Fibroblast of peridontal ligament (primary cell): ENCODE results near the gene CCDC91.
"Not testable (repeated sequence)": the region's sequence is repeated elsewhere in the genome, so short reads cannot be mapped to it uniquely, and the experiment has no call there.

Experiments used
- DNase-seq: peaks from one replicate; pipeline ENCODE4 v3.0.0-alpha.2; 2010; ENCODE audit errors: extremely low read depth

CCDC91 gene

DNA sequence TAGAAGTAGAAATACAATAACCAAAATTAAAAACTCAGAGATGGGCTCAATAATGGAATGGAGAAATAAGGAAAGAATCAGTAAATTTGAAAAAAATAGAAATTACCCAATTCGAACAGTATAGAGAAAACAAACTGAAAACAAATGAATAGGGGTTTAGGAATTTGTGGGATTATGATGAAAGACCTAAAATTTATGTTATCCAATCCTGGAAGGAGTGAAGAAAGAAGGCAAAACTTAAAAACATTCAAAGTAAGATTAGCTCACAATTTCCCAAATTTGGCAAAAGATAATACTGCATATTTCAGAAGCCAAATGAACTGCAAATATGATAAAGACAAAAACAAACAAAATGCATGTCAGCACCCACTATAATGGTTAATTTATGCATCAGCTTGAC is 177.1 kb downstream of the CCDC91 start:
- DNase-seq = peak; percentile 54

DNA sequence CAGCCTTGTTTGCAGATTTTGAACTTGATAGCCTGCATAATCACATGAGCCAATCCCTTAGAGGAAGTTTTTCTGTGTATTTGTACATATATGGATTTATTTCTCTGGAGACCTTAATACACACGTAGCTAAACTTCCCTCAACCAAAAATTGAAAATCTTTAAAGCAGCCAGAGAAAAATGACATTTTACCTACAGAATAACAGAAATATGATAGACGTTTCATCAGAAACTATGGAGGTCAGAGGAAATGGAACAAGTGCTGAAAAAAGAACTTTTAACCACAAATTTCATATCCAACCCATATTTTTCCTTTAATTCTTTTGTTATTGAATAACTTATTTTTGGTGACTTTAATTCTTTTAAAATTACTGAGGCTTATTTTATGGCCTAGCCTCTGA is 177.7 kb downstream of the CCDC91 start:
- DNase-seq = no peak

DNA sequence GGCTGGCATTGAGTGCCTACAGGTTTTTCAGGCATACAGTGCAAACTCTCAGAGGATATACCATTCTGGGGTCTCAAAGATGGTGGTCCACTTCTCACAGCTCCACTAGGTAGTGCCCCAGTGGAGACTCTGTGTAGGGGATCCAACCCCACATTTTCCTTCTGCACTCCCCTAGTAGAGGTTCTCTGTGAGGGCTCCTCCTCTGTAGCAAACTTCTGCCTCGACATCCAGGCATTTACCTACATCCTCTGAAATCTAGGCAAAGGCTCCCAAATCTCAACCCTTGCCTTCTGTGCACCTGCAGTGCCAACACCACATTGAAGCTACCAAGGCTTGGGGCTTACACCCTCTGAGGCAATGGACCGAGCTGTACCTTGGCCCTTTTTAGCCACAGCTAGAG is 179.2 kb downstream of the CCDC91 start:
- DNase-seq = no peak

DNA sequence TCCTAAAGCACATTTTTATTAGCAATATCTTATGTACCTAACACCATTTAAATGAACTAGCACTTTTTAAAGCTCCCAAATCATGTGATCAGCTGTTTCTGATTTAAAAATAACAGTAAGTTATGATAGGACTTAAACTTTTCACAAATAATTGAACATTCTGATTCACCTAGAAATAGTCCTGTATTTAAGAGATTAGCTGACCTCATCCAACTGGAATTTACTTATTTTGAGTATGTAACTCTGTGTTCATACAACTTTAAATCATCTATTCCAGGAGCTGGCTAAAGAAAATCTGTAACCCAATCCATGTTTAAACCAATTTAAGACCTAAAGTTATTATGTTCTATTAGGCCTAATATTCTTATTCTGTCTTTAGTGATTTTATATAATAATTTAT is 184.3 kb downstream of the CCDC91 start:
- peak; percentile 58 for DNase-seq

DNA sequence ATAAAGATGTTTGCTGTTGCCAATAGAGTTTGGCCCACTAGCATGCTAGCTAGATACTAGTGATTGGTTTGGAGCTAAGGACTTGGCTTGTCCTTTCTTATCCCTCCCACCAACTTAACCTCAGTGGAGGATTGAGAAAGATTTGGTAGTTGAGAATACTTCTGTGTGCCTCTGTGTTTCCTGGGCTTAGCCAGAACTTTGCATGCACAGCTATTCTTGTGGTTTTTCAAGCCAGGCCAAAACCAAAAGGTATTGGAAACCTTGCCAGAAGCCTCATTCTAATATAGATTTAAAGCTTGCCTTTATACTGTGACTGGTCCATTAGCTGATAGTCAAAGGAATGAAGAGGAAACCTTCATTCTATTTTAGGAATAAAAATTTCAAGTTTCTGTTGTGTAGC is 188.5 kb downstream of the CCDC91 start:
- DNase-seq = peak; percentile 97

DNA sequence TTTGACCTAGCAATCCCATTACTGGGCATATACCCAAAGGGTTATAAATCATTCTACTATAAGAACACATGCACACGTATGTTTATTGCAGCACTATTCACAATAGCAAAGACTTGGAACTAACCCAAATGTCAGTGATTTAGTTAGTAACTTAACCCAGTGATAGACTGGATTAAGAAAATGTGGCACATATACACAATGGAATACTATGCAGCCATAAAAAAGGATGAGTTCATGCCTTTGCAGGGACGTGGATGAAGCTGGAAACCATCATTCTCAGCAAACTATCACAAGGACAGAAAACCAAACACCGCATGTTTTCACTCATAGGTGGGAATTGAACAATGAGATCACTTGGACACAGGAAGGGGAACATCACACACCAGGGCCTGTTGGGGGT is 189.5 kb downstream of the CCDC91 start:
- DNase-seq = not testable (repeated sequence)

DNA sequence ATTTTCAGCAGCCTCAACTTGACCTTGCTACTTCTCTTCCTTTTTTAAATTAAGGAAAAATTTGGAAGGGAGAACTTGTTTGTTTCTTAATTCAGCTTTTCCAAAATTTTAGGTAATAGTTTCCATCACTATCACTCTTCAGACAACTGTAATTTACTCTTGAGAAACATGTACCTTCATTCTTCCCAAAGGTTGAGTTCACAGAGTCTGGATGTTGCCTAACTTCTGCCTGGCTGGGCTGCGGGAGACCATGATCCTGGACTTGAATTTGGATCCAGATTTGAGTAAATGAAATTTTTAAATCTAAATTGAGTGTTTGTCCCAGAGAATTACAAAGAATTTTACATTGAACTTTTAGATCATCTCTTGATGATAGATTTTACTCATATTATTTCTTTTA is 193.1 kb downstream of the CCDC91 start:
- no peak for DNase-seq

DNA sequence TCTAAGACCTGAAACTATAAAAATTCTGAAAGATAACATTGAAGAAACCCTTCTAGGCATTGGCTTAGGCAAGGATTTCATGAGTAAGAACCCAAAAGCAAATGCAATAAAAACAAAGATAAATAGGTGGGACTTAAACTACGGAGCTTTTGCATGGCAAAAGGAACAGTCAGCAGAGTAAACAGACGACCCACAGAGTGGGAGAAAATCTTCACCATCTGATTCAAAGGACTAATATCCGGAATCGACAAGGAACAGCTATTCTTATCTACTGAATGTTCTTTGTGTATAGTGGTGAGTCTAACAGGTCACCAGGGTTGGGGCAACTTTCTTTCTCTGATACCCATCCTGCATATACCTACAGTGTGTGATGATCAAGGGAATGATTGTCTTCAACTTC is 198.6 kb downstream of the CCDC91 start:
- DNase-seq = no peak

DNA sequence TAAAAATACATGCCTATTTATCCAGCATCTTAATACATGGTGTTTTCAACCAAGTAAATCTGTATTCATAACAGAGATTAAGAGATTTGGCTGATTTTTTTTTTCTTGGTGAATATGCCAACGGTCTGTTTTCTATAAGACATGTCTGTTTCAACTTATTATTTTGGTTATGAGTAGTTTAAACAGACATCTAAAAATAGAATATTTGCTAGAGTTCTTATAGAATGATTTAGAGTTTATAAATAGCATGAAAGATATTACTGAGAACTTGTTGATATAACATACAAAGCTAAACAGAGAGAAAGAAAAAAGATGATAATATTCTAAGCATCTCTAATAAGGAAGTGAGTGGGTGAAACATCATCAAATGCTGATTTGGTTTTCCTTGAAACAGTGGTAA is 199.9 kb downstream of the CCDC91 start:
- DNase-seq = peak; percentile 48

DNA sequence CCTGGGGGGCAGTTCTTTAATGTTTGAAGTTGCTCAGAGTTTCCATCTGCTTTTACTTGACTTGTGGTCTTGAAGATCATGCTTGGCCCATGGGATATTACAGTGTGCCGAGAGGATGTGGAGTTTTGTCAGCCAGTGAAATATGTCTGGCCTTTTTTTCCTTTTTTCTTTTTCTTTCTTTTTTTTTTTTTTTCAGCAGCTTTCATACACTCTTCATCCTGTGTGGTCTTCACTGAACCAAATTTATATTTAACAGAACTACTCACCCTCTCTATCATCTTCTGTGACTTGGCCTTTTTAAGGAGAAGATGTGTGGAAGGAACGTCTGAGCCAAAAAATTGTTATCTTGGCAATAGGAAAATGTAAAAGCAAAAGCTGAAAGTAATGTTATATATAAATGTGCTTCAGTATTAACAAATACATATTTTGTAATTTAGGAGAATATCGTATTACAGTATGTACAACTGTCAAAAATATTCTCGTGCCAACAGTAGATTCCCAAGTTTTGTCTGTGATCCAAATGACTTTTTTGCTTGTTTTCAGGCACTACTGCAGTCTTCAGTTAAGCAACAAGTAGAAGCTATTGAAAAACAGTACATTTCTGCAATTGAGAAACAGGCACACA is 200.6 kb downstream of the CCDC91 start:
- peak; percentile 96 for DNase-seq

DNA sequence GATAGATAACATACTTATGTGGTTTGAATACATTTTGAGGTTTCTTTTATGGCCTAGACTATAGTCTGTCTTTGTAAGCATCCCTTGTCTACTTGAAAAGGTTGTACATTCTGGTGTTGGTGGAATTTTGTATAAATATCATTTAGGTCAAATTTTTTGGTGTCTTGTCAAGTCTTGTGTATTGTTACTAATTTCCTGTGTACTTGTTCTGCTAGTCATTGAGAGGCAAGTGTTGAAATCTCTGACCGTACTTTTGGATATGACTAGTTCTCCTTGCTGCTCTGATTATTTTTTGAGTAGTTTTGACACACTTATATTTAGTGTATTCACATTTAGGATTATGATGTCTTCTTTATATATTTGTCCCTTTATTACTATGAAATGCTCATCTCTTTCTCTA is 219.6 kb downstream of the CCDC91 start:
- peak; percentile 23 for DNase-seq

DNA sequence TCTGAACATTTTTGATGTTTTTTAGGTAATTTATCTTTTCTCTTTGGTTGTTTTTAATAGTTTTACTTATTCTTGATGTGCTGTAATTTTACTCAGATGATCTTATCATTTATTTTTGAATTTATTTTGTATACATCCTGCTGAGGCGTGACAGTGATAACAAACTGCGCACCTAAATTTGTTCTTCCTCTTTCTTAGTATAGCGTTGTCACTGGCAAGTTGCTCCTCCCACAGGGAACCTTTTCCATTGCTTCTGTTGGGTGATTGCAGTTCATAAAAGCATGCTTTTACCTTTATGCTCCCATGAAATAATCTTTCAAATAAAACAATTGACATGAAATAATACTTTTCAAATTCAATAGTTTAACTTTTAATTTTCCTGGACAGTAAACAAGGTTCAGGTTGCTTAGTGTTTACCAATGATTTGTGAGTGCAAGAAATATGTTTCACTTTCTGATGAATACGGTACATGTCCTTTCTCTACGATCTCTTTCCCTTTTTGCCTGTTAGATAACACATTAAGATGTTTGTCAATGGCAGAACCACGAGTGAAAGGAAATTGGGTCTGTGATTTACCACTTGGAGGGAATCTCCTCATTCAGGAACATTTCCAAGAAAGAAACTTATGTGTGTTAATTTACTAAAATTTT is 223.3 kb downstream of the CCDC91 start:
- no peak for DNase-seq

DNA sequence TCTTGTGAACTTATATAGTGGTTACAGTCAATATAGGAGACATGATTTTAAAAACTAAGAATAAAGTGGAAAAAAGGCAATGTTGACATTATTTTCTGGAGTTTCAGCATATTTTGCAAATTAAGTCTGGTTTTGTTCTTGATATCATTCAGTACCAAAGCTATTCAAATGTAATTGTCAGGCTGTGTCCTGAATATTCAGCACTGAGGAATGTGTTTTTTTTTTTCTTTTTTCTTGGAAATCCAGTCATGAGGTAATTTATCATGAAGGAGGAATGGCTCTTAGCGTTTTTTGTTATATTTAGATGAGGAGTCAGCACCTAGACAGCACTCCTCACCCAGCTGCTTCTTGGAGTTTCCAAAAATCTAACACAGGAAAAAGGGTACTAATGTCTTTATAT is 225.5 kb downstream of the CCDC91 start:
- DNase-seq = peak; percentile 95

DNA sequence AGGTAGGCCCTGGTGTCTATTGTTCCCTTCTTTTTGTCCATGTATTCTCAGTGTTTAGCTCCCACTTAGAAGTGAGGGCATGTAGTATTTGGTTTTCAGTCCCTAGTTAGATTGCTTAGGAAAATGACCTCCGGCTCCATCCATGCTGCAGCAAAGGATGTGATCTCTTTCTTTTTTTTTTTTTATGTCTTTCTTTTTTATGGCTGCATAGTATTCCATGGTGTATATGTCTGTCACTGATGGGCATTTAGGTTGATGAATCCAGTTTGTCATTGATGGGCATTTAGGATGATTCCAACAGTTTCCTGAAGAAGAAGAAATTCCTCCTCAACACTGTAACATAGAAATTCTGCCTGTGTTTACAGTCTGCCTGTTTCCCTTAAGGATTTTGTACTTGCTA is 231.1 kb downstream of the CCDC91 start:
- DNase-seq = no peak

DNA sequence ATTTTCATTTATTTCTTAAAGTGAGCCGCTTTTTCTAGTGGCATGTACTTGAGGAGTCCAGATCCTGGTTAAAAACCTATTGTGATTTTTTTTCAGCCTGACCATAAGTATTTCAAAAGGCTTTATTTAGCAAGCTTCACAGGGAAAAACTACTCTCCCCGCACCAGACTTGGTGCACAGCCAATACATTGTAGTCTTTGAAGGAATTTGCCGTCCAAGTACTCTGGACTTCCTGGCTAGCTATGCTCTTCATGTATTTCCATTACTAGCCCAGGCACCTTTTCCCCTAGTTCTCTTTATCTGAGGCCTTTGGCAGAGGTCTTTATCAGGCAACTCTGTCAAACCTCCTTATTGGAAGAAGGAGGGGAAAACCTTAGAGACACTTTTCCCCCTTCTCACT is 234.7 kb downstream of the CCDC91 start:
- peak; percentile 84 for DNase-seq

DNA sequence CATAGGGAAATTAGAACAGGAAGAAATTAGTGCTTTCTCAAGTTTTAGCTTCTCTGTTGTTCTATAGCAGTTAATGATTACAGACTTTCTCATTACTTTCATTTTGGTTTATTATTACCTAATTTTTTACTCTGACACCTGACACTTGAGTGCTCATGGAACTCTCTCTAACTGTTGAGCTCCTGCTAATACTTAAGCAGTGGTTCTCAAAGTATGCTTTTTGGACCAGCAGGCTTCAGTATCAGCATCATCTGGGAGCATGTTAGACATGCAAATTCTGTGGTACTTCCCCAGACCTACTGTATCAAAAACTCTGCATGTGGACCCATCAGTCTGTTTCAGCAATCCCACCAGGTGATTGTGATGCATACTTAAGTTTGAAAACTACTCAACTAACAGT is 235.3 kb downstream of the CCDC91 start:
- no peak for DNase-seq

DNA sequence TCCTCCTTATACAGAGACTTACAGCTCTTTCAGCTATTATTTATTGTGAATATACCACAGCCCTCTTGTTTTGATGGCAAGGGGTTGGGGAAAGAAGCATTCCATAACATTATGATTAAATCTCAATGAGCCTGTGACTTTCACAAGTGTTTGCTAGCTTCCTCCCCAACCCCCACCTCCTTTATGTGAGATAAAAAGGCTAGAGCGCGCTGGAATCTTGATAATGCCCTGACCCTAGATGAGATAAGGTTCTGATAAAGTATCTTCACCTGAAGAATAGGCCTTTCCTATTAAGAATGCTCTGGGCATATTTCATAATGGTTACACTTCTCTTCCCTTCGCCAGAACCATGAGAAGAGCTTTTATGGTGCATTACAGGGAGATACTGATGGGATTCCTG is 236.8 kb downstream of the CCDC91 start:
- DNase-seq = no peak

DNA sequence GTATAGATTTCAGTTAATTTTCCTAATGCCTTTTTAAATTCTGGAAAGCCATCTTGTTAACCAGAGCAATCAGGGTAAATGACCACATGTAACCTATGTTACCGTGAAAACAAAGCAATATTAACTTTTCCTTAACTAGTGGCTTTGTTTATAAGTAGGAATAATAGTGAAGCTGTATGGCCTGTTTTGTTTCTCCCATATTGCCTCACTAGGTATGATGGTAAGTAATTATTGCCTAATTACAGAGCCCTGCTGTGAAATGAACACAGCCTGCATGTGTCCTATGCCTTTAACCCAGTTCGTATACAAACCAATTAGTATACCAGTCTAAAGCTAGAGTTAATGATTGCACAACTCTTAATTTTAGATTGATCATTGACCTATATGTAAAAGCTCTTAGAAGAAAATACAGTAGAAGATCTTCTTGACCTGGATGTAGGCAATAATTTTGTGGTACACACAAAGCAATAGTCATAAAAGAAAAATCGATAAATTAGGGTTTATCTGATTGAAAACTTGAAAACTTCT is 249.9 kb downstream of the CCDC91 start:
- DNase-seq = peak; percentile 15

DNA sequence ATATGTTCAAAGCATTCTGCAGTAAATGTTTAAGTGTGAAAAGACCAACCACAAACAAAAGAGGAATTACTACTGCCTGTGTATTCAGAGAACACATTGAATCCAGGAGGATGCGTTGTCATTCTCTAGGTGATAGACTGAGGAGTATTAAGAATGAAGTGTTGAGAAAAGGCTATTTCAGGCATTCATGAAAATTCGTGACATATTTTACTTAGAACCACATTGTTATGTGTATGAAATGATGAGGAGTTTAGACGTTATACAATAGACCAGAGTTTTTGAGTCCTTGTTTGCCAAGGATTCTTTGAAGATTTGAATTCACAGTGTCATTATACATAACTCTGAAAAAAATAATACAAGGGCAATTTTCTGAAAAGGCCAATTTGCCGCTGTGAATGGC is 251.8 kb downstream of the CCDC91 start:
- no peak for DNase-seq

DNA sequence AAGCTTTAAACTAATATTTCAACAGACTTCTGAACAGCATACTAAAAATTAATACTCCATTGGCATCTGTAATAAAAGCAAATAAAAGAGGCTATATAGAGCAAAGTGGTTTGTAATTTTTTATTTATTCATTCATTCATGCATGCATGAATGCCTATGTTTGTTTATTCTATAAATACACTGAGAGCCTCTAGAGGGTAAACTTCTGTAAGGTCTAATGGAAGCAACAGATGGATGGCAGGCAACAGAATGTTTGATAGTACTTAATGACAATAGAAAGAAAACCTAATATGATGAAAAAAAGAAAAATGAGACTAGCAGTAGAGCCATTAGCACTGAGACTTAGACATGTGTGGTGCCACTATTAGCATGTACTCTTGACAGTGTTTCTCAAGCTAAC is 253.1 kb downstream of the CCDC91 start:
- peak; percentile 8 for DNase-seq

DNA sequence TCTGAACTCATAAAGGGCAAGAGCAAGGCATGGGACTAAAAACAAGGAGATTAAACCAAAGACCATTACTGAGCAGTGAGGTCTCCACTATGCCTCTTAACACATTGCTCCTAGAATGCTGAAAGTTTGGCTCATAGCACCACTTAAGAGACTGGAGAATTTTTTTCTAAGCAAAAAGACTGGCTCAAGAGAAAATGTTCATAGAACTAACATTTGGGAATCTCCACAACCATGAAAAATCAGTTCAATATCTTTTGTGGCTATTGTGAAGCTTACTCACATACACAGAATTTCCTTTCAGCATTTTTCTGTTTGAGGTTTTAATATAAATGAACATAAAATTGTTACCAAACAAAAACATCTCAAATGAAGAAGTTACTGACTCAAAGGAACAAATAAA is 255.8 kb downstream of the CCDC91 start:
- DNase-seq = peak; percentile 48

DNA sequence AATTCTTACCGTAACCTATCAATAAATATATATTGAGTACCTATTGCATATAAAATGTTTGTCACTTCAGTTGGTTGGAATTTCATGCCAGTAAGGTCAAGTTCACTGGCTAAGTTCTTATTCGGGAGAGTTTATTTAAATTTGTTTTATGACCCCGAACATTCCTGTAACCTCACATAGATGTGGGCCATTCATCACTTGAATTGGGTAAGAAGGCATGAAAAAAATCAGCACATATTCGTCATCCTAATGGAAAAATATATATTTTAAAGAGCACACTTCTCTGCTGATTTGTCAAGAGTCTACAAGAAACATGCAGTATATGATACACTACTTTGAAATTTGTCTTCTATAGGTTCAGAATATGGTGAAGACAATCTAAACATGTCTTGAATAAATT is 263.4 kb downstream of the CCDC91 start:
- DNase-seq = no peak

DNA sequence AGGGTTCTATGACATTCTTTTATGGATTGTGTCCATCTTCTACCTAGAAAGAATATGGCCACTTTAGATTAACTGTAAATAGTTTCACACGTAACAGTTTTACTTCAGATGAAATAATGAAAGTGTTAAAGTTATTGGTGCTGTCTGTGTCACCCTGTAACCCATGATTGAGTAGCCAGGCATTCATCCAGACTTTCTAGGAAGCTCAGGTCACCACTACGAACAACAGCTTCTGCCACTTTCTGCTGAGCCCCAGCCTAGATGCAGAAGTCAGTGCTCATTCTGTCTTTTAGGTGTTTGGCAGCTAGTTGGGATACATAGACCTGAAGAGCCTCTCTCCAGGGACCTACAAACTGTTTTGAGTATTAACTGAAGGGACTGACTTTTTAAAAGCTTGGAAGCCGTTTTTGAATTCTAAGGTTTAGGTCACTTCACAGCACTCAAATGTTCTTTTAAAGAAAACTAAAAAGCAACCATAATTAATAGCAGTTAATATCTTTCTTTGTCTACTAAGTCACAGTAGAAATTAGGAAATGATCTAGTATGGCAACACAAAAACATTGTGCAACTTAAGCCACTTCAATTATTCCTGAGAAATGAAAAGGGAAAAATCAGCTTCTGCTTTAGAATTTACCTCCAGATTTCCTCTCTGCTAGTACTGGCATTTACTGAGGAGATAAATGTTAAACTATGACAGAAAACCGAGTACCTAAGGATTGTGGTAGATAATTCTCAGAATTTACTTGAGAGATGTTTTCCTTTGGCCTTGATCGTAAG is 266.9 kb downstream of the CCDC91 start:
- peak; percentile 20 for DNase-seq
